Stimulated activated CD8-positive, alpha-beta memory T cell treated with anti-CD3 and anti-CD28 coated beads, Interleukin-4, amount 100 ng/mL, for 24 hours (primary cell): ENCODE data around the gene GARS1.
"Not testable (repeated sequence)": the region's sequence is repeated elsewhere in the genome, so short reads cannot be mapped to it uniquely, and the experiment has no call there.

Experiments used
- DNase-seq: peaks from one replicate; pipeline ENCODE4 v3.0.0-alpha.2; 2020; ENCODE audit warnings: low read depth

The GARS1 gene

GRCh38 chr7:30630986-30631385, 36.3 kb downstream of the GARS1 start:
- no peak for DNase-seq

GRCh38 chr7:30633223-30633622, 38.5 kb downstream of the GARS1 start:
- DNase-seq: no peak

- no peak for DNase-seq
Measured at GRCh38 chr7:30634193-30634626, 39.5 kb downstream of the GARS1 start.

GRCh38 chr7:30634634-30635201, 40.0 kb downstream of the GARS1 start:
- DNase-seq: no peak

- no peak for DNase-seq
Measured at GRCh38 chr7:30635798-30636197, 41.1 kb downstream of the GARS1 start.

- DNase-seq: not testable (repeated sequence)
Measured at GRCh38 chr7:30642322-30642721, 47.6 kb downstream of the GARS1 start.

GRCh38 chr7:30642789-30643188, 48.1 kb downstream of the GARS1 start:
- DNase-seq: no peak

GRCh38 chr7:30644286-30644955, 49.7 kb downstream of the GARS1 start:
- no peak for DNase-seq

GRCh38 chr7:30645661-30646060, 51.0 kb downstream of the GARS1 start:
- DNase-seq: no peak

- no peak for DNase-seq
Measured at GRCh38 chr7:30646154-30646553, 51.5 kb downstream of the GARS1 start.

- DNase-seq: no peak
Measured at GRCh38 chr7:30647589-30648364, 53.1 kb downstream of the GARS1 start.

GRCh38 chr7:30648744-30649540, 54.3 kb downstream of the GARS1 start:
- no peak for DNase-seq

- DNase-seq: no peak
Measured at GRCh38 chr7:30649717-30650420, 55.2 kb downstream of the GARS1 start.

GRCh38 chr7:30650421-30650808, 55.7 kb downstream of the GARS1 start:
- DNase-seq: no peak

- no peak for DNase-seq
Measured at GRCh38 chr7:30652132-30652531, 57.5 kb downstream of the GARS1 start.

GRCh38 chr7:30652698-30653641, 58.3 kb downstream of the GARS1 start:
- DNase-seq: no peak

GRCh38 chr7:30654296-30655090, 59.8 kb downstream of the GARS1 start:
- no peak for DNase-seq

GRCh38 chr7:30655096-30655970, 60.7 kb downstream of the GARS1 start:
- DNase-seq: no peak
